Gastroesophageal sphincter (tissue), 4 donors: Measurements from ENCODE around the gene KRT84. TPM values are rescaled to one million over a fixed set of nuclear protein-coding genes. Genes with fewer than 3 reads are reported as not detected.

Source experiments
- ATAC-seq: fragments of 150-250 bp; one replicate; pipeline ENCODE4 v1.9.1; 2016; ENCODE audit warnings: mild to moderate bottlenecking, moderate library complexity
- H3K27ac ChIP-seq, 4 donors: fragments of 200-600 bp; sonication (generic) in 3 of 4; 1 replicate in 3 of 4; 2 replicates in 1 of 4; pipeline ENCODE4 v1.5.1; 2016 to 2019
- H3K27me3 ChIP-seq: fragments of 200-600 bp; sonication (generic); one replicate; pipeline ENCODE4 v1.5.1; 2019
- H3K36me3 ChIP-seq, 2 donors: fragments of 200-600 bp; sonication (generic); one replicate each; pipeline ENCODE4 v1.5.1; 2019; ENCODE audit warnings: control low read depth in 1 of 2
- H3K4me1 ChIP-seq, 3 donors: fragments of 200-600 bp; sonication (generic); 1 replicate in 2 of 3; 2 replicates in 1 of 3; pipeline ENCODE4 v1.5.1; 2016 to 2019; ENCODE audit warnings: control low read depth in 2 of 3
- H3K4me3 ChIP-seq, 2 donors: fragments of 200-600 bp; sonication (generic); one replicate each; pipeline ENCODE4 v1.5.1; 2019; ENCODE audit warnings: mild to moderate bottlenecking in 1 of 2, moderate library complexity in 1 of 2
- H3K9me3 ChIP-seq, 3 donors: fragments of 200-600 bp; sonication (generic); one replicate each; pipeline ENCODE4 v1.5.1; 2017 to 2019; ENCODE audit warnings: control low read depth in 2 of 3
- EP300 ChIP-seq: sonication (generic); formaldehyde crosslinking; IDR thresholded peaks from one replicate; pipeline ENCODE4 v1.6.1; 2017; ENCODE audit warnings: antibody characterized with exemption, mild to moderate bottlenecking
- POLR2A ChIP-seq, 2 donors: fragments of 450-650 bp; IDR thresholded peaks; one replicate each; pipeline ENCODE4 v1.6.1; 2017; ENCODE audit warnings: antibody characterized with exemption in 2 of 2, mild to moderate bottlenecking in 2 of 2, moderate library complexity in 1 of 2
- POLR2AphosphoS5 ChIP-seq: sonication (generic); formaldehyde crosslinking; IDR thresholded peaks from one replicate; pipeline ENCODE4 v1.6.1; 2017; ENCODE audit warnings: antibody characterized with exemption
- WGBS, 2 donors: methylation state at CpG; one replicate each; pipeline ENCODE4 v1.1.5; 2018; ENCODE audit warnings: low coverage in 1 of 2; 5-methylcytosine and 5-hydroxymethylcytosine counted together
- total RNA-seq, 4 donors: library from RNA; depleted of rRNA; stranded (reverse); fragments of >200 nt; gene quantifications; one replicate each; pipeline ENCODE4 v1.1.0, GENCODE V29; 2016
- TF ChIP-seq, protein P1 (sequence below), 4 experiments: fragments of 200-600 bp in 2 of 4; fragments of 450-650 bp in 2 of 4; sonication (generic) in 1 of 4; IDR thresholded peaks; one replicate each; pipeline ENCODE4 v1.5.1; 2017 to 2019; ENCODE audit warnings: antibody characterized with exemption in 4 of 4, mild to moderate bottlenecking in 2 of 4, moderate library complexity in 2 of 4

Gene KRT84
- total RNA-seq, 4 donors from 2014 or later = not detected

- no peaks in the 10 kb centered on the region for H3K36me3 ChIP-seq
- no peak overlapping the region for H3K27ac ChIP-seq
- no peaks in the 10 kb centered on the region for H3K9me3 ChIP-seq
- TF ChIP-seq POLR2AphosphoS5 (no peak), EP300 (no peak)
- TF ChIP-seq, protein P1, sequence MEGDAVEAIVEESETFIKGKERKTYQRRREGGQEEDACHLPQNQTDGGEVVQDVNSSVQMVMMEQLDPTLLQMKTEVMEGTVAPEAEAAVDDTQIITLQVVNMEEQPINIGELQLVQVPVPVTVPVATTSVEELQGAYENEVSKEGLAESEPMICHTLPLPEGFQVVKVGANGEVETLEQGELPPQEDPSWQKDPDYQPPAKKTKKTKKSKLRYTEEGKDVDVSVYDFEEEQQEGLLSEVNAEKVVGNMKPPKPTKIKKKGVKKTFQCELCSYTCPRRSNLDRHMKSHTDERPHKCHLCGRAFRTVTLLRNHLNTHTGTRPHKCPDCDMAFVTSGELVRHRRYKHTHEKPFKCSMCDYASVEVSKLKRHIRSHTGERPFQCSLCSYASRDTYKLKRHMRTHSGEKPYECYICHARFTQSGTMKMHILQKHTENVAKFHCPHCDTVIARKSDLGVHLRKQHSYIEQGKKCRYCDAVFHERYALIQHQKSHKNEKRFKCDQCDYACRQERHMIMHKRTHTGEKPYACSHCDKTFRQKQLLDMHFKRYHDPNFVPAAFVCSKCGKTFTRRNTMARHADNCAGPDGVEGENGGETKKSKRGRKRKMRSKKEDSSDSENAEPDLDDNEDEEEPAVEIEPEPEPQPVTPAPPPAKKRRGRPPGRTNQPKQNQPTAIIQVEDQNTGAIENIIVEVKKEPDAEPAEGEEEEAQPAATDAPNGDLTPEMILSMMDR (IDR thresholded peaks at IDR 0.05) = no peak
- H3K27me3 ChIP-seq = peaks cover 32% of the 10 kb centered on the region
- H3K4me1 ChIP-seq = no peaks in the 10 kb centered on the region
- no peak for ATAC-seq
- WGBS, 2 donors = no CpG with 5 or more reads among the region's 9 CpGs
- no peak overlapping the region for H3K4me3 ChIP-seq
Measured at GRCh38 chr12:52403561-52403960, 18.1 kb upstream of the KRT84 start.

GRCh38 chr12:52402873-52403540 is 17.6 kb upstream of the KRT84 start:
- Histone ChIP-seq H3K36me3 (no peaks in the 10 kb centered on the region), H3K4me3 (no peak overlapping the region), H3K9me3 (no peaks in the 10 kb centered on the region), H3K4me1 (no peaks in the 10 kb centered on the region), H3K27me3 (peaks cover 32% of the 10 kb centered on the region), H3K27ac (no peak overlapping the region)
- 63 to 67% methylated on average over 1 to 3 of the region's 3 CpGs for WGBS, 2 donors
- TF ChIP-seq EP300 (no peak), POLR2AphosphoS5 (no peak)
- ATAC-seq = no peak

DNA sequence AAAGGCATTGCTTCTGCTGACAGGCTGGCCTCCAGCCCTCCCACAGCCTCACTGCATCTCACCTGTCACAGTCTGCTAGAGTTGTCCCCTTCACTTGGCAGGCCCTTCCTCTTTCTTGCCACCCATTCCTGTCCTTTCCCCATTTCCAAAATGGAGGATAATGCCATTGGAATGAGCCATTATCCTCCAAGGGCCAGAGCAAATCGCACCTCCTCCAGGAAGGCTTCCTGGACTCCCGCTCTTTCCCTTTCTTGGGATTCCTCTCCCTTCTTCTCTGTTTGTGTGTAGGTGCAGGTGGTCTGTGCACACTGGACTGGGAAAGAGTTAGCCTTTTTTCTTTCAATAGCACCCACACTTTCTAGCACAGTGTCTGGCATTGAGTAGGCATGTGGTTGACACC is 16.9 kb upstream of the KRT84 start:
- no peak overlapping the region for H3K4me3 ChIP-seq
- H3K27ac ChIP-seq = no peak overlapping the region
- H3K36me3 ChIP-seq = no peaks in the 10 kb centered on the region
- no peak for ATAC-seq
- no peak for TF ChIP-seq POLR2A (IDR thresholded peaks at IDR 0.05)
- TF ChIP-seq EP300 = no peak
- TF ChIP-seq, protein P1 (IDR thresholded peaks at IDR 0.05) = no peak
- H3K9me3 ChIP-seq = no peaks in the 10 kb centered on the region
- no peaks in the 10 kb centered on the region for H3K4me1 ChIP-seq
- WGBS, 2 donors = 100% methylated on average over 2 of the region's 2 CpGs; no CpG with 5 or more reads in 1 of the 2 donors
- H3K27me3 ChIP-seq = peaks cover 27% of the 10 kb centered on the region

- Histone ChIP-seq H3K36me3 (no peaks in the 10 kb centered on the region), H3K9me3 (no peaks in the 10 kb centered on the region), H3K27me3 (peaks cover 27% of the 10 kb centered on the region), H3K4me1 (no peaks in the 10 kb centered on the region), H3K27ac (no peak overlapping the region), H3K4me3 (no peak overlapping the region)
- WGBS, 2 donors = 81 to 84% methylated on average over 4 of the region's 4 CpGs
- ATAC-seq = no peak
- TF ChIP-seq, protein P1 (IDR thresholded peaks at IDR 0.05) = no peak
- TF ChIP-seq POLR2A (IDR thresholded peaks at IDR 0.05) (no peak), EP300 (no peak), POLR2AphosphoS5 (no peak)
Measured at GRCh38 chr12:52401926-52402325, 16.5 kb upstream of the KRT84 start.

- Histone ChIP-seq H3K36me3 (no peaks in the 10 kb centered on the region), H3K4me3 (no peak overlapping the region), H3K9me3 (no peaks in the 10 kb centered on the region), H3K27me3 (peaks cover 27% of the 10 kb centered on the region), H3K4me1 (no peaks in the 10 kb centered on the region), H3K27ac (no peak overlapping the region)
- no peak for ATAC-seq
- TF ChIP-seq POLR2AphosphoS5 (no peak), EP300 (no peak), POLR2A (IDR thresholded peaks at IDR 0.05) (no peak)
- TF ChIP-seq, protein P1 (IDR thresholded peaks at IDR 0.05) = no peak
- 88 to 100% methylated on average over 1 to 2 of the region's 5 CpGs for WGBS, 2 donors
Measured at GRCh38 chr12:52401526-52401925, 16.1 kb upstream of the KRT84 start.
